Measurements from ENCODE around the gene RUBCNL.

DNA sequence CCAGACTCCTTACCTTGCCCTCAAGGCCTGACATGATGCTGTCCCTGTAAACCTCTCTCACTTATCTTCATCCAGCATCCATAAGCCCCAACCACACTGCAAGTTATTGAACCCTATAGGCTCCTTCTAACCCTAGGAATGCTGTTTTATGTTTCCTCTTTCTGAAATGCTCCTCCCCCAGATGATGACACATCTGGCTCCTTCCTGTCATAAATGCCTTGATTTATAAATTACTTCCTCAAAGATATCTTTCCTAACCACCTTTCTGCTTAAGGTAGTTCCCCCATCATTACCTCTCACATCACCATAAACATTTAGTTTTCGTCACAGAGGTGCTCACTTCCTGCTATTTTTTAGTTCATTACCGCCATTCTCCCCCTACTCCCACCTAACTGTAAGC is 12.3 kb downstream of the RUBCNL start:
- TF ChIP-seq, protein P1, sequence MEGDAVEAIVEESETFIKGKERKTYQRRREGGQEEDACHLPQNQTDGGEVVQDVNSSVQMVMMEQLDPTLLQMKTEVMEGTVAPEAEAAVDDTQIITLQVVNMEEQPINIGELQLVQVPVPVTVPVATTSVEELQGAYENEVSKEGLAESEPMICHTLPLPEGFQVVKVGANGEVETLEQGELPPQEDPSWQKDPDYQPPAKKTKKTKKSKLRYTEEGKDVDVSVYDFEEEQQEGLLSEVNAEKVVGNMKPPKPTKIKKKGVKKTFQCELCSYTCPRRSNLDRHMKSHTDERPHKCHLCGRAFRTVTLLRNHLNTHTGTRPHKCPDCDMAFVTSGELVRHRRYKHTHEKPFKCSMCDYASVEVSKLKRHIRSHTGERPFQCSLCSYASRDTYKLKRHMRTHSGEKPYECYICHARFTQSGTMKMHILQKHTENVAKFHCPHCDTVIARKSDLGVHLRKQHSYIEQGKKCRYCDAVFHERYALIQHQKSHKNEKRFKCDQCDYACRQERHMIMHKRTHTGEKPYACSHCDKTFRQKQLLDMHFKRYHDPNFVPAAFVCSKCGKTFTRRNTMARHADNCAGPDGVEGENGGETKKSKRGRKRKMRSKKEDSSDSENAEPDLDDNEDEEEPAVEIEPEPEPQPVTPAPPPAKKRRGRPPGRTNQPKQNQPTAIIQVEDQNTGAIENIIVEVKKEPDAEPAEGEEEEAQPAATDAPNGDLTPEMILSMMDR (IDR thresholded peaks at IDR 0.05) = no peak
- TF ChIP-seq EP300 (IDR thresholded peaks at IDR 0.05) = no peak

All from gastroesophageal sphincter (tissue), 3 donors.